HFFc6 (cell line): ENCODE results near the gene MFGE8. TPM values are rescaled to one million over a fixed set of nuclear protein-coding genes. Genes with fewer than 3 reads are reported as not detected.

Experiments used
- DNase-seq: peaks from one replicate; pipeline ENCODE4 v3.0.0-alpha.2; 2018
- H3K27ac Mint-ChIP-seq: 2 replicates; pipeline ENCODE4 v1.8.0; 2020; ENCODE audit warnings: mild to moderate bottlenecking, mixed read lengths
- H3K27me3 Mint-ChIP-seq: 2 replicates; pipeline ENCODE4 v1.8.0; 2021; ENCODE audit warnings: mild to moderate bottlenecking, moderate library complexity, mixed read lengths; ENCODE audit not compliant: insufficient read depth
- H3K36me3 Mint-ChIP-seq: 2 replicates; pipeline ENCODE4 v1.8.0; 2021; ENCODE audit warnings: low read depth, mixed read lengths
- H3K4me1 Mint-ChIP-seq: 2 replicates; pipeline ENCODE4 v1.8.0; 2020; ENCODE audit warnings: low read depth, mixed read lengths
- H3K4me3 Mint-ChIP-seq: 2 replicates; pipeline ENCODE4 v1.8.0; 2020; ENCODE audit warnings: mild to moderate bottlenecking, moderate library complexity, mixed read lengths
- H3K9me3 Mint-ChIP-seq: 2 replicates; pipeline ENCODE4 v1.8.0; 2020; ENCODE audit warnings: mild to moderate bottlenecking, mixed read lengths
- total RNA-seq, 6 experiments: library from RNA; stranded (reverse); fragmentation: NEBNext Ultra II Directional; extraction: Animal tissue kit (Norgen Biotek cat#: 25700); gene quantifications; 2 replicates in 1 of 6; 3 replicates in 5 of 6; pipeline ENCODE4 v1.2.3, GENCODE V29; 2021
- TF ChIP-seq, protein P1 (sequence below): fragments of 200-600 bp; sonication (generic); IDR thresholded peaks from 2 replicates; pipeline ENCODE4 v1.5.0; 2021; ENCODE audit warnings: antibody characterized with exemption, mild to moderate bottlenecking

The MFGE8 gene
- total RNA-seq, 6 experiments from 2014 or later: 769 to 963 (median 885) TPM

DNA sequence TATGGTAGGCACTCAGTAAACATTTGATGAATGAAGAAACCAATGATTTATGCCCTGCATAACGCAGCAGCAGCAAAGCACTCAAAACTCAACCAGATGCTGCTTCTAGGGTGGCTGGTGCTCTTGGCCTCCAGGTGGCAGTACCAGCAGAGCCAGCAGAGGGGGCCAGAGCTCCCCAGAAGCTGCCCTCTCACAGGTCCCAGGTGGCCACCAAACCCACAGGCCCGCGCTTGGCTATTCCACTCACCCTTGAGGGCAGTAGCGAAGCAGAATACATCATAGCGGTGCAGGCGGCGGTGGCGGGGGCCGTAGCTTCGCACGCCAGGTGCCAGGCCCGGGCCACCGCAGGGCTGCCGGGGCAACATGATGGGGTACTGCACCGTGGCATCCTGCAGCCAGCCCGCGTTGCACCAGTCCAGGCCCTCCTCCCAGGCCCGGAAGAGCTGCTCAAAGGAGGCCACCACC lies 34.4 kb downstream of the MFGE8 start:
- Mint-ChIP-seq H3K36me3 (peaks cover 35% of the 10 kb centered on the region), H3K9me3 (no peaks in the 10 kb centered on the region), H3K4me3 (no peak overlapping the region), H3K27me3 (peaks cover 20% of the 10 kb centered on the region), H3K27ac (no peak overlapping the region), H3K4me1 (peaks cover 22% of the 10 kb centered on the region)
- DNase-seq: peak; percentile 23
- TF ChIP-seq, protein P1, sequence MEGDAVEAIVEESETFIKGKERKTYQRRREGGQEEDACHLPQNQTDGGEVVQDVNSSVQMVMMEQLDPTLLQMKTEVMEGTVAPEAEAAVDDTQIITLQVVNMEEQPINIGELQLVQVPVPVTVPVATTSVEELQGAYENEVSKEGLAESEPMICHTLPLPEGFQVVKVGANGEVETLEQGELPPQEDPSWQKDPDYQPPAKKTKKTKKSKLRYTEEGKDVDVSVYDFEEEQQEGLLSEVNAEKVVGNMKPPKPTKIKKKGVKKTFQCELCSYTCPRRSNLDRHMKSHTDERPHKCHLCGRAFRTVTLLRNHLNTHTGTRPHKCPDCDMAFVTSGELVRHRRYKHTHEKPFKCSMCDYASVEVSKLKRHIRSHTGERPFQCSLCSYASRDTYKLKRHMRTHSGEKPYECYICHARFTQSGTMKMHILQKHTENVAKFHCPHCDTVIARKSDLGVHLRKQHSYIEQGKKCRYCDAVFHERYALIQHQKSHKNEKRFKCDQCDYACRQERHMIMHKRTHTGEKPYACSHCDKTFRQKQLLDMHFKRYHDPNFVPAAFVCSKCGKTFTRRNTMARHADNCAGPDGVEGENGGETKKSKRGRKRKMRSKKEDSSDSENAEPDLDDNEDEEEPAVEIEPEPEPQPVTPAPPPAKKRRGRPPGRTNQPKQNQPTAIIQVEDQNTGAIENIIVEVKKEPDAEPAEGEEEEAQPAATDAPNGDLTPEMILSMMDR: peak; percentile 87

DNA sequence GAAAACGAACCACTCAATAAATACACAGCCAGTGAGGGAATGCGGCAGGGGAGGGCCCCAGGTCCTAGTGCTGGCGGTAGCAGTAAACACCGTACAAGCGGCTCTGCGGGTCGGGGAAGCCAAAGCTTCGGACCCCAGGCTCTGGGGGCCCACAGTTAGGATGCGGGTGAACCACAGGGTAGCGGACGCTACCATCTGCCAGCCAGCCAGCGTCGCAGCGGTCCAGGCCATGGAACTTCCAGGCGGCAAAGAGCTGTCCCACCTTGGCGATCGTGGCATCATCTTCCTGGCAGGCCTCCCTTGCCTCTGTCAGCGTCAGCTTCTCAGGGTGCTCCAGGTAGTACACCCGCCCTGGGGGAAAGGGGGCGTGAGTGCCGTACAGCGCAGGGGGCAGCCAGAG lies 35.3 kb downstream of the MFGE8 start:
- TF ChIP-seq, protein P1: no peak

DNA sequence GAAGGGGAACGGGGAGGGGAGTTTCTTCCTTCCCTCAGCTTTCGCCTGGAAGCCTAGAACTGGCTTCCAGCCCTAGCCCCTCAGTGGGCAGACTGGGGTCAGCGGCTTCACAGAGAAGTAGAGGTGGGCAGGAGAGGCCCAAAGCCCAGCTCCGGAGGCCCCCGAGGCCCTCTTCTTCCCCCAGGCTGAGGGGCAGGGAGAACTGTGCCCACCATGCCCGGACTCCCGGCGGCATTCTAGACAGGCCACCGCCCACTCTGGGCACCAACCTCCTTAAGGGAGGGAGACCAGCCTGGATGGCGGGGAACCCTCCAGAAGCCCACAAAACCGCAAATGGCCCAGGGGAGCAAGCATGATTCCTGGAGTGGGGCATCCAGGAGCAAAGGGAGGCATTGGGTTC lies 35.8 kb downstream of the MFGE8 start:
- Mint-ChIP-seq H3K36me3 (peaks cover 26% of the 10 kb centered on the region), H3K9me3 (no peaks in the 10 kb centered on the region), H3K4me1 (peaks cover 15% of the 10 kb centered on the region), H3K4me3 (no peak overlapping the region), H3K27me3 (peaks cover 26% of the 10 kb centered on the region), H3K27ac (no peak overlapping the region)
- no peak for DNase-seq
- TF ChIP-seq, protein P1: no peak

More for the DNA sequence above, 35.3 kb downstream of the MFGE8 start:
- H3K36me3 Mint-ChIP-seq: peaks cover 29% of the 10 kb centered on the region
- H3K27me3 Mint-ChIP-seq: peaks cover 24% of the 10 kb centered on the region
- H3K27ac Mint-ChIP-seq: no peak overlapping the region
- no peak overlapping the region for H3K4me3 Mint-ChIP-seq
- peaks cover 16% of the 10 kb centered on the region for H3K4me1 Mint-ChIP-seq
- no peak for DNase-seq
- no peaks in the 10 kb centered on the region for H3K9me3 Mint-ChIP-seq

DNA sequence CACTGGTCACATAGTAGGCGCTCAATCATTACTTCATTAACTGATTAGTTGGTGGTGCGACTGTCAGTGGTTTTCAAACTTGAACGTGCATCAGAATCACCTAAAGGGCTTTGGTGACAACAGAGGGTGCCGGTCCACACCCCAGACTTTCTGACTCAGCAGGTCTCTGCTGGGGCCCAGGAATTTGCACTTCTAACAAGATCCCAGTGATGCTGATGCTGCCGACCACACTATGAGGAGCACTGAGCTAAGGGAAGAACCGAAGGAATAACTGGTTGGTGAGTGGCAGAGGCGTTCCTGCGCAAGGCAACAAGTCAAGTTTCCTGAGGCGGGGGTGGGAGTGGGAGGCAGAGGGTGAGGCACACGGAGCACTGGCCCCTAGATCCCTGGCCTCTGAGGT lies 36.6 kb downstream of the MFGE8 start:
- no peak overlapping the region for H3K4me3 Mint-ChIP-seq
- H3K4me1 Mint-ChIP-seq: peaks cover 14% of the 10 kb centered on the region
- H3K27me3 Mint-ChIP-seq: peaks cover 28% of the 10 kb centered on the region
- H3K9me3 Mint-ChIP-seq: no peaks in the 10 kb centered on the region
- TF ChIP-seq, protein P1: no peak
- peaks cover 18% of the 10 kb centered on the region for H3K36me3 Mint-ChIP-seq
- no peak for DNase-seq
- no peak overlapping the region for H3K27ac Mint-ChIP-seq

DNA sequence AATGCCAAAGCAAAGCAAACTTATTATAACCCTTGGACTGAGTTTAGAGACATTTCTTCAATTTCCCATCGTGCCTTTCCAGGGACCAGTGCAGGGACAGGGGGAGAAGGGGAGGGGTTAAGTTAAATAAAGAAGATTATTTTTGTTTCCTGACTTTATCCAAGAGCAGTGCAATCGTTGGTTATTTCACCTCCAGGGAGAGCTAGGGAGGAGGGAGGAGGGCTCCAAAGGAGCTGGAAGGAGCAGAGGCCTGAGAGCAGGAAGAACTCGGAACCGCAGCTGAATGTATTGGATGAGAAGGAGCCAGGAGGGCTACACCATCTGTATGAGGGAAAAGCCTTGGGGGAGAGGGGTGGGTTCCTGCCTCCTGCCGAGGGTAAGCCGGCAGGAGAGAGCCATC lies 38.5 kb downstream of the MFGE8 start:
- H3K27me3 Mint-ChIP-seq: peaks cover 39% of the 10 kb centered on the region
- TF ChIP-seq, protein P1: no peak
- H3K4me1 Mint-ChIP-seq: peaks cover 12% of the 10 kb centered on the region
- DNase-seq: no peak
- no peak overlapping the region for H3K27ac Mint-ChIP-seq
- peaks cover 12% of the 10 kb centered on the region; the same call in 1 of the 2 replicates for H3K36me3 Mint-ChIP-seq
- no peaks in the 10 kb centered on the region for H3K9me3 Mint-ChIP-seq
- no peak overlapping the region for H3K4me3 Mint-ChIP-seq

DNA sequence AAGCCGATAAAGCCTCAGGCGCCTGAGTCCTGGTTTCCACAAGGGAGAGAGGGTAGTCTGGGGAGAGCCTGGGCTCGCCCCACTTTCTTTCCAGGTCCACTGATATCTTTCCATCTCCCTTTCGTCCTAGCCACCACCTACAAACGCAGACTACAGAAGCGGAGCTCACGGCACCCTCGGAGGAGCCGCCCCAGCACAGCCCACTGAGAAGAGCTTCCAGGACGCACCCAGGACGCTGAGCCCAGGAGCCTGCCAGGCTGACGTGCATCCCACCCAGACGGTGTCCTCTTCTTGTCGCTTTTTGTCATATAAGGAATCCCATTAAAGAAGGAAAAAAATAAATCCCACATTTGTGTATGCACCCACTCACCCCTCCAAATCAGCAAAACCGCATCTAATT lies 38.9 kb downstream of the MFGE8 start:
- no peak overlapping the region for H3K4me3 Mint-ChIP-seq
- H3K9me3 Mint-ChIP-seq: no peaks in the 10 kb centered on the region
- H3K4me1 Mint-ChIP-seq: peaks cover 12% of the 10 kb centered on the region
- TF ChIP-seq, protein P1: no peak
- no peak for DNase-seq
- H3K27ac Mint-ChIP-seq: no peak overlapping the region
- H3K36me3 Mint-ChIP-seq: peaks cover 12% of the 10 kb centered on the region; the same call in 1 of the 2 replicates
- peaks cover 40% of the 10 kb centered on the region for H3K27me3 Mint-ChIP-seq
